Common myeloid progenitor, CD34-positive (primary cell): ENCODE data around the gene PLCXD3.

ENCODE experiments used
- CTCF ChIA-PET: fragments of 350-600 bp; sonication (Branson Sonifier 250); formaldehyde crosslinking; loops from one replicate; lab custom pipeline; 2021; ENCODE audit warnings: antibody characterized with exemption; lab: Charles Lee
- POLR2A ChIA-PET: fragments of 350-600 bp; sonication (Branson Sonifier 250); formaldehyde crosslinking; loops from one replicate; lab custom pipeline; 2021; ENCODE audit warnings: antibody characterized with exemption; lab: Charles Lee
- DNase-seq, 3 donors: peaks; one replicate each; pipeline versions ENCODE4 v3.0.0 to v3.0.0-alpha.2; 2013
- H3K27ac ChIP-seq, 2 experiments: 1 replicate in 1 of 2; 2 replicates in 1 of 2; pipeline ENCODE4 v1.7.0; 2013; ENCODE audit warnings: inconsistent platforms in 2 of 2, low read length in 2 of 2, mild to moderate bottlenecking in 2 of 2, low read depth in 1 of 2, moderate library complexity in 1 of 2; ENCODE audit not compliant: severe bottlenecking in 2 of 2, insufficient read depth in 1 of 2, poor library complexity in 1 of 2
- H3K27me3 ChIP-seq, 5 experiments: replicated peaks in 2 of 5; 1 replicate in 3 of 5; 2 replicates in 2 of 5; pipeline versions ENCODE4 v1.6.1 to v1.7.0; 2013; ENCODE audit warnings: low read length in 4 of 5, mild to moderate bottlenecking in 2 of 5, moderate library complexity in 2 of 5, inconsistent platforms in 1 of 5; ENCODE audit not compliant: insufficient read depth in 5 of 5, control insufficient read depth in 4 of 5
- H3K36me3 ChIP-seq, 4 experiments: 1 replicate in 2 of 4; 2 replicates in 2 of 4; pipeline versions ENCODE4 v1.6.1 to v1.7.0; 2013; ENCODE audit warnings: low read length in 3 of 4, control low read depth in 1 of 4, mild to moderate bottlenecking in 1 of 4; ENCODE audit not compliant: control insufficient read depth in 4 of 4, insufficient read depth in 4 of 4
- H3K4me1 ChIP-seq, 4 experiments: 1 replicate in 3 of 4; 2 replicates in 1 of 4; pipeline versions ENCODE4 v1.6.1 to v1.7.1; 2013; ENCODE audit warnings: low read length in 3 of 4, mild to moderate bottlenecking in 3 of 4, control low read depth in 1 of 4, inconsistent platforms in 1 of 4, moderate library complexity in 1 of 4; ENCODE audit not compliant: control insufficient read depth in 4 of 4, insufficient read depth in 4 of 4; ENCODE audit errors: control extremely low read depth in 1 of 4
- H3K4me3 ChIP-seq, 7 experiments: 1 replicate in 4 of 7; 2 replicates in 3 of 7; pipeline versions ENCODE4 v1.5.1 to v1.7.0; 2013; ENCODE audit warnings: mild to moderate bottlenecking in 7 of 7, low read length in 6 of 7, moderate library complexity in 6 of 7, inconsistent platforms in 2 of 7, low read depth in 2 of 7, control low read depth in 1 of 7; ENCODE audit not compliant: insufficient read depth in 4 of 7, control insufficient read depth in 1 of 7; ENCODE audit errors: extremely low read depth in 1 of 7
- H3K9me3 ChIP-seq, 5 experiments: 1 replicate in 4 of 5; 2 replicates in 1 of 5; pipeline versions ENCODE4 v1.6.1 to v1.7.1; 2013; ENCODE audit warnings: low read length in 4 of 5, mild to moderate bottlenecking in 2 of 5, inconsistent platforms in 1 of 5, low read depth in 1 of 5, moderate library complexity in 1 of 5; ENCODE audit not compliant: control insufficient read depth in 4 of 5, insufficient read depth in 2 of 5; ENCODE audit errors: control extremely low read depth in 1 of 5
- WGBS: methylation state at CpG from one replicate; pipeline ENCODE4 v1.1.5; 2013; ENCODE audit not compliant: insufficient coverage; 5-methylcytosine and 5-hydroxymethylcytosine counted together

The PLCXD3 gene

DNA sequence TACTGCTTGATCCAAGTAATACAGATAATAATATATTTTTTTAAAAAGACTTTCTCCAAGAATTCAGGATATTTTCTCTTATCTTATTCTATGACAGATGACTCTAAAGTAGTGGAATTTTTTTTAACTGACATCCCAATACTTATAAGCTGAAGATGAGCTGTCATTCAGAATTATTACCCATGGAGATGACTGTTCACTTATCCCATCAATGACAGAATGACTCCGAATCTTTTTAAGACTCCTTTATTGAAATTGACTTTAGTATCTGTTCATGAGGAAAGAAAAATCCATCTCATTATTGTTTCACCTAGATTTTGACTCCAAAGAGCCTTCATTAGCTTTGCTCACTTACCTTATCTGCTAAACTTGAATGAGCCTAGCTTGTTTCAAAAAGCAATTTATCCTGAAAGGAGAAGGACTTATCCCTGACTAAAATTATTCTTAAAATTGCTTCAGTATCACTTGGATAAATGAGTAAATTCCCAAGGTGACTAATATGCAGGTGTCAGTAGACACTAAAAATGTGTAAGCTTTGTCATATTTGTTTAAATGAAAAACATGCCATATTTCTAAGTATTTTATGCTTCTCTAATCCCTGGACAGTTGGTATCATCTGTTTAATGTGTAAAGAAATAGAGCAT, 146.9 kb downstream of the PLCXD3 start:
- Histone ChIP-seq H3K4me3 (no peak overlapping the region), H3K4me1 (no peaks in the 10 kb centered on the region), H3K36me3 (no peaks in the 10 kb centered on the region), H3K27me3 (no peaks in the 10 kb centered on the region), H3K9me3 (no peaks in the 10 kb centered on the region), H3K27ac (no peak overlapping the region)
- DNase-seq = no peak
- WGBS = no CpG with 5 or more reads among the region's 1 CpG
- CTCF ChIA-PET = no interaction called here
- POLR2A ChIA-PET = no interaction called here

DNA sequence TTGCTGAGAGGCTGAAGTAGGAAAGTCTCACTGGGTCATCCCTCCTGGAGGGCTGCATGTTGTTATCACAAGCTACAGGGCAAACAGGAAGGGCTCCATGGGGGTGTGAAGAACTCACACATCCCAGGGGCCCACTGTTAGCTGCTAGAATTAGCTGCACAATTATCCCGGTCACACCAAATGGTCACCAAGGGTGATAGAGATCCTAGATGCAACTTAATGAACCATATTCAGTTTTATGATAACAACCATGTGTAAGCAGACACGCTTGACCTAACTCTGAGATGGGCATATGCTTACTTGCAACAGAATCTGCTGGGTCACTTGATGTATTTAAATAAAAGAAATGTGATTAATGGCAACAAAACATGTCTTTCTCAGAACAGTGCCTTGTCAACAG, 153.6 kb downstream of the PLCXD3 start:
- Histone ChIP-seq H3K9me3 (no peaks in the 10 kb centered on the region), H3K27ac (no peak overlapping the region), H3K27me3 (no peaks in the 10 kb centered on the region), H3K4me1 (no peaks in the 10 kb centered on the region), H3K36me3 (no peaks in the 10 kb centered on the region), H3K4me3 (no peak overlapping the region)
- CTCF ChIA-PET = no interaction called here
- POLR2A ChIA-PET = no interaction called here
- WGBS = no CpG with 5 or more reads among the region's 2 CpGs
- DNase-seq = no peak

DNA sequence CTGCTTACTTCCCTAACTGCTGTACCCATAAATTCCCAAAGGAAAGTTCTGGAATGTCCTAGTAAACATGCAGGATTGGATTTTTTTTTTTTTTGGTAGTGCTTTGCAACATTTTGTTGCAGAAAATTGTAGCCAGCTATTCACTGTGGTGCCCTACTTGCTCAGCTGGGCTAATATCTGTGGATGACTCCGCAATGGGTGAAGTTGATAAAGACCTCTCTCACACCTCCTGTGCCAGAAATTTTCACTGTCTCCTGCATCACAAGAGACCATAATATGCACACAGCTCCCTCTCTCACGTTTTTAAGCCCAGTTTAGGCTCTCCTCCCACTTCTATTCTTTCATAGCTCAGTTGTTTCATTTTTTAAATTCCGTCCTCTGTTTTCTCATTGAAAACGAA, 160.6 kb downstream of the PLCXD3 start:
- no peak overlapping the region for H3K27ac ChIP-seq
- ChIA-PET POLR2A (no interaction called here), CTCF (interaction anchor here (1.0 kb wide), 1 partner anchor 11 kb away, joined by 3 read pairs; no protein-coding TSS in a partner anchor)
- no peaks in the 10 kb centered on the region for H3K27me3 ChIP-seq
- H3K4me1 ChIP-seq = no peaks in the 10 kb centered on the region
- H3K36me3 ChIP-seq = no peaks in the 10 kb centered on the region
- 75% methylated on average over 4 of the region's 4 CpGs for WGBS
- no peak for DNase-seq
- H3K4me3 ChIP-seq = no peak overlapping the region
- H3K9me3 ChIP-seq = no peaks in the 10 kb centered on the region

DNA sequence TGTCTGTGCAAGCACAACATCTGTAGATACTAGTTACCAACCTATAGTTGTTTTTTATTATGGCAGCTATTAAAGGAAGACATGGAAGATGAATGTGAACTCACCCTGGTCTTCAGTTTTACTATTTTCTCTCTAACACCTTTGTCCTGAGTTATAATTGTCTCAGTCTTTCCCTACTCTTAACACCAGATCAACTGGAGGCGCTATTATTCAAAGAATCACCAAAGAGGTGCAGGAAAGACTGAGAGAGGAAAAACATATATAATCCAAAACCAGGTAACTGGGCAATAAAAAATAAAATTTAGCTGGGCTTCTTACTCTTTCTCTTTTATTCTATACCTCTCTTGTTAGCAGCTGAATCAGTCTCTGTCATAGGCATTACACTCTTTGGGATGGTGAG, 162.8 kb downstream of the PLCXD3 start:
- Histone ChIP-seq H3K4me1 (no peaks in the 10 kb centered on the region), H3K36me3 (no peaks in the 10 kb centered on the region), H3K9me3 (no peaks in the 10 kb centered on the region), H3K4me3 (no peak overlapping the region), H3K27ac (no peak overlapping the region), H3K27me3 (no peaks in the 10 kb centered on the region)
- CTCF ChIA-PET = interaction anchor here (0.6 kb wide), 1 partner anchor 719 kb away, joined by 3 read pairs; no protein-coding TSS in a partner anchor
- no peak for DNase-seq
- POLR2A ChIA-PET = no interaction called here
- WGBS = no CpG with 5 or more reads among the region's 1 CpG

DNA sequence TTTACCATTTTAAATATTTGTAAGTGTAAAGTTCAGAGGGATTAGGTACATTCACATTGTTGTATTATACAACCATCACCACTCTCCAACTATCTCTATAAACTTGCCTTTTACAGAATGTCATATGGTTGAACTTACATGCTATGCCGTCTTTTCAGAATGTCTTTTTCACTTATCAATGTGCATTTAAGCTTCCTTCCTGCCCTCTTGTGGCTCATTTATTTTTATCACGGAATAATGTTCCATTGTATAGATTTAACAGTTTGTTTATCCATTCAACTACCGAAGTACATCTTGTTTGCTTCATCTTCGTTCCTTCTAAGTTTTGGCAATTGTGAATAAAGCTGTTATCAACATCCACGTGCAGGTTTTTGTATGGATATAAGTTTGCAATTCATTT, 163.8 kb downstream of the PLCXD3 start:
- Histone ChIP-seq H3K27ac (no peak overlapping the region), H3K36me3 (no peaks in the 10 kb centered on the region), H3K27me3 (no peaks in the 10 kb centered on the region), H3K4me1 (no peaks in the 10 kb centered on the region), H3K9me3 (no peaks in the 10 kb centered on the region), H3K4me3 (no peak overlapping the region)
- ChIA-PET POLR2A (no interaction called here), CTCF (no interaction called here)
- WGBS = 25% methylated on average over 2 of the region's 5 CpGs
- DNase-seq = no peak

GRCh38 chr5:41345295-41345694, 165.1 kb downstream of the PLCXD3 start:
- POLR2A ChIA-PET = interaction anchor here (0.7 kb wide), 1 partner anchor 57 kb away, joined by 3 read pairs; no protein-coding TSS in a partner anchor
- H3K27ac ChIP-seq = no peak overlapping the region
- WGBS = no CpG with 5 or more reads among the region's 1 CpG

GRCh38 chr5:41339339-41339738, 171.1 kb downstream of the PLCXD3 start:
- Histone ChIP-seq H3K4me3 (no peak overlapping the region), H3K27me3 (no peaks in the 10 kb centered on the region), H3K4me1 (no peaks in the 10 kb centered on the region), H3K27ac (no peak overlapping the region), H3K36me3 (no peaks in the 10 kb centered on the region), H3K9me3 (no peaks in the 10 kb centered on the region)
- CTCF ChIA-PET = interaction anchor here (0.6 kb wide), 1 partner anchor 10 kb away, joined by 3 read pairs; no protein-coding TSS in a partner anchor
- DNase-seq = no peak
- POLR2A ChIA-PET = no interaction called here
- WGBS = 100% methylated on average over 1 of the region's 1 CpG

More at GRCh38 chr5:41345295-41345694, 165.1 kb downstream of the PLCXD3 start:
- DNase-seq = no peak
- no peaks in the 10 kb centered on the region for H3K9me3 ChIP-seq
- no peaks in the 10 kb centered on the region for H3K4me1 ChIP-seq
- CTCF ChIA-PET = no interaction called here
- no peak overlapping the region for H3K4me3 ChIP-seq
- H3K27me3 ChIP-seq = no peaks in the 10 kb centered on the region
- H3K36me3 ChIP-seq = no peaks in the 10 kb centered on the region
